Astrocyte (in vitro differentiated cells and primary cell): ENCODE measurements around the gene CHRNA4. TPM values are rescaled to one million over a fixed set of nuclear protein-coding genes. Genes with fewer than 3 reads are reported as not detected.

Experiments used
- DNase-seq: peaks from one replicate; pipeline ENCODE4 v3.0.0-alpha.2; 2010; ENCODE audit warnings: low read depth
- FAIRE-seq: peaks from 2 replicates; lab custom pipeline; 2011; peaks lifted over from hg19 to GRCh38; lab: Jason Lieb, UNC
- H2AFZ ChIP-seq: 2 replicates; pipeline ENCODE4 v1.6.0; 2012; ENCODE audit warnings: low read depth, low read length, inconsistent platforms
- H3K27ac ChIP-seq: 2 replicates; pipeline ENCODE4 v1.5.1; 2011; ENCODE audit warnings: low read depth, low read length, inconsistent platforms
- H3K27me3 ChIP-seq: 2 replicates; pipeline ENCODE4 v1.6.0; 2011; ENCODE audit warnings: low read length, inconsistent platforms; ENCODE audit not compliant: insufficient read depth
- H3K36me3 ChIP-seq: 2 replicates; pipeline ENCODE4 v1.5.1; 2011; ENCODE audit warnings: low read length, inconsistent platforms; ENCODE audit not compliant: insufficient read depth
- H3K4me1 ChIP-seq: 2 replicates; pipeline ENCODE4 v1.5.1; 2011; ENCODE audit warnings: low read length, inconsistent platforms; ENCODE audit not compliant: insufficient read depth
- H3K4me2 ChIP-seq: 2 replicates; pipeline ENCODE4 v1.6.0; 2012; ENCODE audit warnings: low read length, inconsistent platforms
- H3K4me3 ChIP-seq: 2 replicates; pipeline ENCODE4 v1.5.1; 2011; ENCODE audit warnings: low read depth, mild to moderate bottlenecking, low read length, inconsistent platforms; ENCODE audit not compliant: insufficient read depth
- H3K79me2 ChIP-seq: 2 replicates; pipeline ENCODE4 v1.6.0; 2012; ENCODE audit warnings: mild to moderate bottlenecking, low read length, inconsistent platforms; ENCODE audit not compliant: insufficient read depth
- H3K9ac ChIP-seq: 2 replicates; pipeline ENCODE4 v1.6.0; 2012; ENCODE audit warnings: mild to moderate bottlenecking, low read length, inconsistent platforms
- H3K9me3 ChIP-seq: 2 replicates; pipeline ENCODE4 v1.5.1; 2012; ENCODE audit warnings: low read depth, mild to moderate bottlenecking, low read length, inconsistent platforms; ENCODE audit not compliant: insufficient read depth
- H4K20me1 ChIP-seq: 2 replicates; pipeline ENCODE4 v1.6.0; 2012; ENCODE audit warnings: low read length, inconsistent platforms; ENCODE audit not compliant: insufficient read depth
- H3K27ac Mint-ChIP-seq: one replicate; pipeline ENCODE4 v1.8.0; 2021; ENCODE audit warnings: mild to moderate bottlenecking, mixed read lengths; ENCODE audit not compliant: unreplicated experiment
- H3K27me3 Mint-ChIP-seq: one replicate; pipeline ENCODE4 v1.8.0; 2021; ENCODE audit warnings: low read depth, mixed read lengths; ENCODE audit not compliant: unreplicated experiment
- H3K36me3 Mint-ChIP-seq: one replicate; pipeline ENCODE4 v1.8.0; 2021; ENCODE audit warnings: low read depth, mixed read lengths; ENCODE audit not compliant: unreplicated experiment
- H3K4me1 Mint-ChIP-seq: one replicate; pipeline ENCODE4 v1.8.0; 2021; ENCODE audit warnings: low read depth, mixed read lengths; ENCODE audit not compliant: unreplicated experiment
- H3K4me3 Mint-ChIP-seq: one replicate; pipeline ENCODE4 v1.8.0; 2021; ENCODE audit warnings: mild to moderate bottlenecking, moderate library complexity, mixed read lengths; ENCODE audit not compliant: unreplicated experiment
- H3K9me3 Mint-ChIP-seq: one replicate; pipeline ENCODE4 v1.8.0; 2021; ENCODE audit warnings: mild to moderate bottlenecking, mixed read lengths; ENCODE audit not compliant: unreplicated experiment
- CTCF ChIP-seq: IDR thresholded peaks from 2 replicates; pipeline ENCODE4 v1.5.1; 2011; ENCODE audit warnings: low read depth, mild to moderate bottlenecking, inconsistent platforms, low read length, moderate library complexity; ENCODE audit not compliant: insufficient read depth
- EZH2 ChIP-seq: IDR thresholded peaks from 2 replicates; pipeline ENCODE4 v1.6.1; 2012; ENCODE audit warnings: mild to moderate bottlenecking, low read length, inconsistent platforms; ENCODE audit not compliant: insufficient read depth
- total RNA-seq: library from RNA; stranded (reverse); gene quantifications from 2 replicates; pipeline ENCODE4 v1.2.1, GENCODE V29; 2021

The CHRNA4 gene
- total RNA-seq, 1 donor from 2014 or later = 1.8 TPM

GRCh38 chr20:63312690-63313348 lies 48.3 kb downstream of the CHRNA4 start:
- FAIRE-seq (no peak), DNase-seq (no peak)
- no peak overlapping the region for H3K27ac ChIP-seq
- no peaks in the 10 kb centered on the region for H3K36me3 ChIP-seq
- H3K4me2 ChIP-seq = no peak overlapping the region
- Mint-ChIP-seq H3K27me3 (peaks cover 8% of the 10 kb centered on the region), H3K36me3 (no peaks in the 10 kb centered on the region), H3K27ac (no peak overlapping the region), H3K9me3 (no peaks in the 10 kb centered on the region), H3K4me1 (peaks cover 3% of the 10 kb centered on the region), H3K4me3 (no peak overlapping the region)
- H3K79me2 ChIP-seq = no peaks in the 10 kb centered on the region
- no peaks in the 10 kb centered on the region for H3K9me3 ChIP-seq
- H3K9ac ChIP-seq = no peak overlapping the region
- no peak overlapping the region for H3K4me3 ChIP-seq
- no peak for TF ChIP-seq CTCF
- no peak for TF ChIP-seq EZH2
- H3K4me1 ChIP-seq = no peaks in the 10 kb centered on the region
- H4K20me1 ChIP-seq = peaks cover 5% of the 10 kb centered on the region
- H3K27me3 ChIP-seq = peaks cover 2% of the 10 kb centered on the region
- no peak overlapping the region for H2AFZ ChIP-seq

DNA sequence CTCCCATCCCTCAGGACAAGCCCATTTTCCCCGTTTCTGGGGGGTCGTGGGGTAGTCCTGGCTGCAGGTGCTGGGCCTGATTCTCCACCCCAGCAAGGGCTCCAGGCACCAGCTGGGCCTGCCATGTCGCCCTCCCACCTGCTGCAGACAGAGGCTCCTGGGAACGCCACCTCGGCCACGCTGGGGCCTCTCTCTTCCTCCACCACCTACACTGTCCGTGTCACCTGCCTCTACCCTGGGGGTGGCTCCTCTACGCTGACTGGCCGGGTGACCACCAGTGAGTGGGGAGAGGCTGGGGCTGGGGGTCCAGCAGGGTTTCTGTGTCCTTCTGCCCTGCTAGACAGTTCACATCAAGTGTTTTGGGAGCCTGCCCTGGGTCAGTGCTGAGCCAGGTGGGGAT lies 48.9 kb downstream of the CHRNA4 start:
- DNase-seq (no peak), FAIRE-seq (no peak)
- Histone ChIP-seq H3K4me3 (no peak overlapping the region), H3K27ac (no peak overlapping the region), H3K9ac (no peak overlapping the region), H2AFZ (no peak overlapping the region), H3K4me2 (no peak overlapping the region), H3K36me3 (no peaks in the 10 kb centered on the region), H3K27me3 (peaks cover 2% of the 10 kb centered on the region), H4K20me1 (peaks cover 5% of the 10 kb centered on the region), H3K9me3 (no peaks in the 10 kb centered on the region), H3K4me1 (no peaks in the 10 kb centered on the region), H3K79me2 (no peaks in the 10 kb centered on the region)
- Mint-ChIP-seq H3K4me3 (no peak overlapping the region), H3K36me3 (no peaks in the 10 kb centered on the region), H3K9me3 (no peaks in the 10 kb centered on the region), H3K27me3 (peaks cover 8% of the 10 kb centered on the region), H3K4me1 (peaks cover 3% of the 10 kb centered on the region), H3K27ac (no peak overlapping the region)
- no peak for TF ChIP-seq CTCF
- TF ChIP-seq EZH2 = no peak

GRCh38 chr20:63311833-63312243 lies 49.3 kb downstream of the CHRNA4 start:
- Histone ChIP-seq H2AFZ (no peak overlapping the region), H3K27me3 (peaks cover 2% of the 10 kb centered on the region), H3K4me1 (no peaks in the 10 kb centered on the region), H3K4me3 (no peak overlapping the region), H3K9ac (no peak overlapping the region), H3K9me3 (no peaks in the 10 kb centered on the region), H3K36me3 (no peaks in the 10 kb centered on the region), H3K79me2 (no peaks in the 10 kb centered on the region), H3K4me2 (no peak overlapping the region), H4K20me1 (peaks cover 5% of the 10 kb centered on the region), H3K27ac (no peak overlapping the region)
- Mint-ChIP-seq H3K27ac (no peak overlapping the region), H3K4me1 (peaks cover 3% of the 10 kb centered on the region), H3K9me3 (no peaks in the 10 kb centered on the region), H3K4me3 (no peak overlapping the region), H3K36me3 (no peaks in the 10 kb centered on the region), H3K27me3 (peaks cover 8% of the 10 kb centered on the region)
- FAIRE-seq (no peak), DNase-seq (no peak)
- TF ChIP-seq EZH2 (no peak), CTCF (no peak)
